Suprapubic skin (tissue), 4 donors: ENCODE measurements around the gene RILPL2.

Experiments
- CTCF ChIP-seq, 2 donors: fragments of 200-600 bp in 1 of 2; fragments of 450-650 bp in 1 of 2; sonication (generic) in 1 of 2; IDR thresholded peaks; one replicate each; pipeline ENCODE4 v1.5.1; 2016 to 2019; ENCODE audit warnings: antibody characterized with exemption in 2 of 2, mild to moderate bottlenecking in 1 of 2, moderate library complexity in 1 of 2
- EP300 ChIP-seq: sonication (generic); formaldehyde crosslinking; IDR thresholded peaks from one replicate; pipeline ENCODE4 v1.6.1; 2017; ENCODE audit warnings: antibody characterized with exemption
- POLR2A ChIP-seq, 2 donors: fragments of 450-650 bp; IDR thresholded peaks; one replicate each; pipeline ENCODE4 v1.6.1; 2017; ENCODE audit warnings: antibody characterized with exemption in 2 of 2, mild to moderate bottlenecking in 2 of 2, moderate library complexity in 2 of 2
- POLR2AphosphoS5 ChIP-seq, 3 donors: sonication (generic); formaldehyde crosslinking; IDR thresholded peaks; one replicate each; pipeline ENCODE4 v1.6.1; 2017; ENCODE audit warnings: antibody characterized with exemption in 3 of 3

- TF ChIP-seq POLR2A (IDR thresholded peaks at IDR 0.05) = no peak
- no peak for TF ChIP-seq CTCF (IDR thresholded peaks at IDR 0.05)
- no peak for TF ChIP-seq POLR2AphosphoS5 (IDR thresholded peaks at IDR 0.05)
- no peak for TF ChIP-seq EP300
Measured at GRCh38 chr12:123397400-123397799, 39.1 kb downstream of the RILPL2 start.
